H1 (cell line): ENCODE measurements around the gene PSMC5. TPM values are rescaled to one million over a fixed set of nuclear protein-coding genes. Genes with fewer than 3 reads are reported as not detected.
"Not testable (repeated sequence)": the region's sequence is repeated elsewhere in the genome, so short reads cannot be mapped to it uniquely, and the experiment has no call there.

Source experiments
- CTCF ChIA-PET: fragments of 300-600 bp; sonication (Branson Sonifier 250); formaldehyde crosslinking; loops from one replicate; lab custom pipeline; 2021; ENCODE audit not compliant: partially characterized antibody; lab: Charles Lee
- POLR2A ChIA-PET: fragments of 300-600 bp; sonication (Branson Sonifier 250); formaldehyde crosslinking; loops from one replicate; lab custom pipeline; 2021; ENCODE audit warnings: inconsistent platforms; ENCODE audit not compliant: partially characterized antibody; lab: Charles Lee
- DNase-seq, 2 experiments: peaks; one replicate each; pipeline versions ENCODE4 v3.0.0 to v3.0.0-alpha.2; 2010 to 2022; ENCODE audit warnings: low spot score in 2 of 2, low read depth in 1 of 2, mixed read lengths in 1 of 2
- FAIRE-seq: peaks from 2 replicates; lab custom pipeline; 2011; peaks lifted over from hg19 to GRCh38; lab: Jason Lieb, UNC
- H2AFZ ChIP-seq: 2 replicates; pipeline ENCODE4 v1.8.1; 2012; ENCODE audit warnings: low read length, inconsistent platforms
- H2AK5ac ChIP-seq: 2 replicates; pipeline ENCODE4 v1.6.1; 2013; ENCODE audit warnings: low read depth, low read length
- H2BK120ac ChIP-seq: replicated peaks from 2 replicates; pipeline ENCODE3; 2013; ENCODE audit warnings: low read depth, low read length, inconsistent platforms
- H2BK12ac ChIP-seq: 2 replicates; pipeline ENCODE4 v1.6.1; 2013; ENCODE audit warnings: low read depth, low read length
- H2BK15ac ChIP-seq: 2 replicates; pipeline ENCODE4 v1.6.1; 2013; ENCODE audit warnings: low read length
- H2BK20ac ChIP-seq: 2 replicates; pipeline ENCODE4 v1.6.1; 2013; ENCODE audit warnings: low read length
- H2BK5ac ChIP-seq: 2 replicates; pipeline ENCODE4 v1.6.1; 2013; ENCODE audit warnings: low read depth, low read length
- H3K14ac ChIP-seq: 2 replicates; pipeline ENCODE4 v1.6.1; 2013; ENCODE audit warnings: inconsistent platforms; ENCODE audit not compliant: insufficient read length
- H3K18ac ChIP-seq: 2 replicates; pipeline ENCODE4 v1.6.1; 2013; ENCODE audit warnings: low read length; ENCODE audit errors: extremely low read depth
- H3K23ac ChIP-seq: 2 replicates; pipeline ENCODE4 v1.6.1; 2013; ENCODE audit warnings: inconsistent platforms; ENCODE audit not compliant: insufficient read length
- H3K23me2 ChIP-seq: 2 replicates; pipeline ENCODE4 v1.6.1; 2013; ENCODE audit warnings: low read depth, low read length
- H3K27ac ChIP-seq: 2 replicates; pipeline ENCODE4 v1.6.1; 2011; ENCODE audit warnings: low read depth, low read length, inconsistent platforms
- H3K27me3 ChIP-seq, 4 experiments: replicated peaks in 1 of 4; 1 replicate in 1 of 4; 2 replicates in 3 of 4; pipeline versions ENCODE4 v1.6.1 to v1.8.1; 2011 to 2013; ENCODE audit warnings: low read length in 3 of 4, mild to moderate bottlenecking in 3 of 4, inconsistent platforms in 2 of 4, mixed read lengths in 2 of 4, moderate library complexity in 1 of 4; ENCODE audit not compliant: control insufficient read depth in 3 of 4, insufficient read depth in 3 of 4; ENCODE audit errors: extremely low read depth in 1 of 4
- H3K36me3 ChIP-seq, 4 experiments: 2 replicates each; pipeline versions ENCODE4 v1.6.1 to v1.8.1; 2011 to 2013; ENCODE audit warnings: mild to moderate bottlenecking in 4 of 4, low read length in 3 of 4, moderate library complexity in 2 of 4, control low read depth in 1 of 4, inconsistent platforms in 1 of 4; ENCODE audit not compliant: insufficient read depth in 4 of 4, control insufficient read depth in 2 of 4
- H3K4ac ChIP-seq: replicated peaks from 2 replicates; pipeline ENCODE3; 2013; ENCODE audit warnings: low read length, low read depth, mixed read lengths, inconsistent platforms; ENCODE audit not compliant: insufficient read length
- H3K4me1 ChIP-seq, 4 experiments: replicated peaks in 1 of 4; 1 replicate in 1 of 4; 2 replicates in 3 of 4; pipeline versions ENCODE4 v1.6.1 to v1.8.1; 2011 to 2013; ENCODE audit warnings: low read length in 3 of 4, inconsistent platforms in 2 of 4, mixed read lengths in 1 of 4; ENCODE audit not compliant: insufficient read depth in 4 of 4, control insufficient read depth in 3 of 4
- H3K4me2 ChIP-seq, 2 experiments: 2 replicates each; pipeline versions ENCODE4 v1.6.1 to v1.8.1; 2011 to 2013; ENCODE audit warnings: low read depth in 2 of 2, low read length in 2 of 2, control low read depth in 1 of 2, inconsistent platforms in 1 of 2, mild to moderate bottlenecking in 1 of 2; ENCODE audit not compliant: insufficient read depth in 1 of 2
- H3K4me3 ChIP-seq, 4 experiments: fragments of 200-600, 300-600 bp in 1 of 4; sonication (generic), shearing (Covaris generic), sonication (Bioruptor Twin) in 1 of 4; 2 replicates each; pipeline versions ENCODE4 v1.5.1 to v1.8.1; 2011 to 2016; ENCODE audit warnings: low read length in 4 of 4, low read depth in 3 of 4, control low read depth in 2 of 4, inconsistent platforms in 2 of 4, mild to moderate bottlenecking in 2 of 4, mixed read lengths in 1 of 4, moderate library complexity in 1 of 4; ENCODE audit not compliant: insufficient read depth in 2 of 4; ENCODE audit errors: extremely low read depth in 1 of 4
- H3K56ac ChIP-seq: replicated peaks from 2 replicates; pipeline ENCODE3; 2013; ENCODE audit warnings: low read depth, mild to moderate bottlenecking, mixed read lengths, low read length, inconsistent platforms; ENCODE audit not compliant: insufficient read length
- H3K79me1 ChIP-seq: 2 replicates; pipeline ENCODE4 v1.6.1; 2013; ENCODE audit warnings: low read depth, low read length, control low read depth
- H3K79me2 ChIP-seq, 2 experiments: 2 replicates each; pipeline versions ENCODE4 v1.6.1 to v1.8.1; 2012 to 2013; ENCODE audit warnings: low read length in 2 of 2, mild to moderate bottlenecking in 2 of 2, inconsistent platforms in 1 of 2; ENCODE audit not compliant: insufficient read depth in 2 of 2, control insufficient read depth in 1 of 2
- H3K9ac ChIP-seq, 4 experiments: replicated peaks in 1 of 4; 1 replicate in 1 of 4; 2 replicates in 3 of 4; pipeline versions ENCODE4 v1.6.1 to v1.8.1; 2011 to 2013; ENCODE audit warnings: low read depth in 3 of 4, low read length in 3 of 4, control low read depth in 2 of 4, mild to moderate bottlenecking in 2 of 4, moderate library complexity in 2 of 4, inconsistent platforms in 1 of 4; ENCODE audit errors: extremely low read depth in 1 of 4
- H3K9me3 ChIP-seq, 2 experiments: 2 replicates each; pipeline versions ENCODE4 v1.6.1 to v1.8.1; 2012 to 2013; ENCODE audit warnings: mild to moderate bottlenecking in 2 of 2, moderate library complexity in 2 of 2, control low read depth in 1 of 2, inconsistent platforms in 1 of 2, low read depth in 1 of 2, low read length in 1 of 2, mixed read lengths in 1 of 2; ENCODE audit not compliant: insufficient read depth in 2 of 2
- H4K20me1 ChIP-seq, 2 experiments: replicated peaks in 1 of 2; 2 replicates each; pipeline versions ENCODE3 to v1.8.1; 2011 to 2013; ENCODE audit warnings: inconsistent platforms in 2 of 2, low read length in 2 of 2, mild to moderate bottlenecking in 1 of 2; ENCODE audit not compliant: insufficient read depth in 2 of 2, control insufficient read depth in 1 of 2
- H4K5ac ChIP-seq: 2 replicates; pipeline ENCODE4 v1.6.1; 2013; ENCODE audit warnings: low read length, low read depth, mixed read lengths, inconsistent platforms; ENCODE audit not compliant: insufficient read length
- H4K8ac ChIP-seq: 2 replicates; pipeline ENCODE4 v1.8.0; 2013; ENCODE audit warnings: mild to moderate bottlenecking, moderate library complexity, low read length, inconsistent platforms; ENCODE audit not compliant: insufficient read depth; ENCODE audit errors: extremely low read depth
- H4K91ac ChIP-seq: replicated peaks from 2 replicates; pipeline ENCODE3; 2013; ENCODE audit warnings: low read length, mixed read lengths, inconsistent platforms; ENCODE audit not compliant: insufficient read length
- CTCF ChIP-seq, 3 experiments: IDR thresholded peaks; 1 replicate in 2 of 3; 2 replicates in 1 of 3; pipeline versions ENCODE4 v1.5.1 to v1.6.1; 2011; ENCODE audit warnings: low read length in 3 of 3, mild to moderate bottlenecking in 3 of 3, inconsistent platforms in 2 of 3, low read depth in 1 of 3, moderate library complexity in 1 of 3; ENCODE audit not compliant: insufficient read depth in 1 of 3; ENCODE audit errors: control extremely low read depth in 1 of 3
- WGBS, 2 experiments: shearing (Covaris generic) in 1 of 2; methylation state at CpG; one replicate each; pipeline versions ENCODE4 v1.1.6 to v1.1.7; 2013 to 2015; ENCODE audit warnings: low lambda C conversion rate in 2 of 2, mixed read lengths in 2 of 2, inconsistent platforms in 1 of 2, low coverage in 1 of 2, missing lambda C conversion rate in 1 of 2; ENCODE audit not compliant: insufficient replicate concordance in 2 of 2, insufficient coverage in 1 of 2, insufficient read length in 1 of 2; ENCODE audit errors: extremely low coverage in 1 of 2, missing lambda C conversion rate in 1 of 2; 5-methylcytosine and 5-hydroxymethylcytosine counted together
- polyA plus RNA-seq, 7 experiments: library from polyadenylated mRNA; depleted of rRNA in 3 of 7; stranded (reverse) in 5 of 7; unstranded in 2 of 7; fragments of >200 nt in 5 of 7; fragments of 200-250 nt in 2 of 7; gene quantifications; 1 replicate in 5 of 7; 2 replicates in 1 of 7; 4 replicates in 1 of 7; pipeline versions ENCODE4 v1.2.1 to v1.2.3, GENCODE V29; 2011 to 2013; ENCODE audit warnings: missing spikeins in 2 of 7, mixed read lengths in 2 of 7
- total RNA-seq: library from RNA; stranded (reverse); fragmentation: NEBNext Ultra II Directional; extraction: Animal tissue kit (Norgen Biotek cat#: 25700); gene quantifications from 2 replicates; pipeline ENCODE4 v1.2.1, GENCODE V29; 2021

PSMC5 gene
- total and polyA plus RNA-seq, 2 of the 8 experiments (the other 6 are each of a cell fraction or from before 2014, with no cell fraction given), result 172 to 180 TPM

GRCh38 chr17:63866625-63867024, 39.4 kb downstream of the PSMC5 start:
- not testable (repeated sequence) for H3K4me2 ChIP-seq, H3K18ac ChIP-seq, H4K20me1 ChIP-seq, H3K9me3 ChIP-seq, FAIRE-seq, H3K79me2 ChIP-seq, H3K4me3 ChIP-seq, H4K8ac ChIP-seq, H3K23me2 ChIP-seq, H4K91ac ChIP-seq, DNase-seq, H3K36me3 ChIP-seq, H3K56ac ChIP-seq, H3K79me1 ChIP-seq, H2BK15ac ChIP-seq, H2BK20ac ChIP-seq, H2AK5ac ChIP-seq, H2BK12ac ChIP-seq, H2BK5ac ChIP-seq, H3K9ac ChIP-seq, H3K4ac ChIP-seq, H2BK120ac ChIP-seq, H4K5ac ChIP-seq, H3K14ac ChIP-seq, H3K27ac ChIP-seq, H2AFZ ChIP-seq, H3K23ac ChIP-seq, H3K4me1 ChIP-seq, H3K27me3 ChIP-seq
- WGBS, 2 experiments, result 73% methylated on average over 7 of the region's 7 CpGs; no CpG with 5 or more reads in 1 of the 2 experiments
- TF ChIP-seq CTCF (IDR thresholded peaks at IDR 0.05; ENCODE audit: control extremely low read depth in 1 of 3, insufficient read depth in 1 of 3, low read depth in 1 of 3, low read length in 3 of 3), result peak; percentile 19 to 36 (median 28); a peak in 3 of 4 replicates
- ChIA-PET CTCF (interaction anchor here (0.6 to 8.0 kb wide), 23 partner anchors 8 to 573 kb away, joined by 3 to 66 read pairs (median 5); partner anchors contain the start of genes GH1 and GH2), POLR2A (interaction anchor here (1.0 to 1.2 kb wide), 3 partner anchors 28 to 280 kb away, joined by 3 read pairs; partner anchors contain the start of genes CCDC47 and DDX42)
